ENCODE results near the gene CAMKK1. TPM values are rescaled to one million over a fixed set of nuclear protein-coding genes. Genes with fewer than 3 reads are reported as not detected.

CAMKK1 gene
- total RNA-seq, 1 donor from 2014 or later: 3.4 TPM

- Histone ChIP-seq H3K36me3 (ENCODE audit: control insufficient read depth, insufficient read depth, low read length) (peaks cover 14% of the 10 kb centered on the region), H3K4me3 (ENCODE audit: low read depth, low read length) (no peak overlapping the region), H3K27me3 (ENCODE audit: control insufficient read depth, insufficient read depth, low read length) (no peaks in the 10 kb centered on the region)
- DNase-seq (ENCODE audit: low read depth) (no peak), FAIRE-seq (peak; percentile 90)
- TF ChIP-seq CTCF (IDR thresholded peaks at IDR 0.05; ENCODE audit: insufficient read depth, low read length, severe bottlenecking): no peak
Measured at GRCh38 chr17:3835410-3836229, 57.2 kb downstream of the CAMKK1 start.

GRCh38 chr17:3834811-3835210 lies 58.0 kb downstream of the CAMKK1 start:
- no peak for FAIRE-seq
- Histone ChIP-seq H3K4me3 (ENCODE audit: low read depth, low read length) (no peak overlapping the region), H3K27me3 (ENCODE audit: control insufficient read depth, insufficient read depth, low read length) (no peaks in the 10 kb centered on the region), H3K36me3 (ENCODE audit: control insufficient read depth, insufficient read depth, low read length) (peaks cover 14% of the 10 kb centered on the region)
- no peak for TF ChIP-seq CTCF (IDR thresholded peaks at IDR 0.05; ENCODE audit: insufficient read depth, low read length, severe bottlenecking)
- no peak for DNase-seq (ENCODE audit: low read depth)

GRCh38 chr17:3828852-3829232 lies 64.0 kb downstream of the CAMKK1 start:
- Histone ChIP-seq H3K27me3 (ENCODE audit: control insufficient read depth, insufficient read depth, low read length) (no peaks in the 10 kb centered on the region), H3K4me3 (ENCODE audit: low read depth, low read length) (no peak overlapping the region), H3K36me3 (ENCODE audit: control insufficient read depth, insufficient read depth, low read length) (peaks cover 11% of the 10 kb centered on the region)
- DNase-seq (ENCODE audit: low read depth) (no peak), FAIRE-seq (no peak)
- TF ChIP-seq CTCF (IDR thresholded peaks at IDR 0.05; ENCODE audit: insufficient read depth, low read length, severe bottlenecking): no peak

- Histone ChIP-seq H3K4me3 (ENCODE audit: low read depth, low read length) (no peak overlapping the region), H3K36me3 (ENCODE audit: control insufficient read depth, insufficient read depth, low read length) (peaks cover 11% of the 10 kb centered on the region), H3K27me3 (ENCODE audit: control insufficient read depth, insufficient read depth, low read length) (no peaks in the 10 kb centered on the region)
- FAIRE-seq (no peak), DNase-seq (ENCODE audit: low read depth) (no peak)
- TF ChIP-seq CTCF (IDR thresholded peaks at IDR 0.05; ENCODE audit: insufficient read depth, low read length, severe bottlenecking): no peak
Measured at GRCh38 chr17:3828151-3828851, 64.6 kb downstream of the CAMKK1 start.

- Histone ChIP-seq H3K36me3 (ENCODE audit: control insufficient read depth, insufficient read depth, low read length) (peaks cover 10% of the 10 kb centered on the region), H3K4me3 (ENCODE audit: low read depth, low read length) (no peak overlapping the region), H3K27me3 (ENCODE audit: control insufficient read depth, insufficient read depth, low read length) (no peaks in the 10 kb centered on the region)
- no peak for FAIRE-seq
- DNase-seq (ENCODE audit: low read depth): peak; percentile 75
- TF ChIP-seq CTCF (IDR thresholded peaks at IDR 0.05; ENCODE audit: insufficient read depth, low read length, severe bottlenecking): peak; percentile 76
Measured at GRCh38 chr17:3827124-3827773, 65.6 kb downstream of the CAMKK1 start.

Data from bronchial epithelial cell (primary cell).